ENCODE results near the gene ASTN1.

ASTN1 gene

DNA sequence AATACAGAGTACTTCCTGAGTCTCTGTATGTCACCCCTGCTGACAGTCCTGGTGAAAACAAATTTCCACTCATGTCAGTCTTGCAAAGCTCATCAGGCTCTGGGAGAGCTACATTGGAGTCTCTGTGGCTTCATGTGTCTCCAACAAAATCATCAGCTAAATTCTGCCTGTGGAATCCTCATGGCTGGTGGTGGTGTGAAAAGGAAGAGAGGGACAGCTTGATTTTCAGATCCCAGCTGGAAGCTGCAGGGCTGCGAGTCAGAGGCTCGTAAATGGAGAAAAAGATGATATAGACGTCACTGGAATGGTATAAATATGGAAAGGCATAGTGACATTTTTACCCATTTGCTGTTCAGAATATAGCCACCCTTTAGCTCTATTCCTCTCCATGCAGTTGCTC lies 150.2 kb downstream of the ASTN1 start:
- TF ChIP-seq, protein P1, sequence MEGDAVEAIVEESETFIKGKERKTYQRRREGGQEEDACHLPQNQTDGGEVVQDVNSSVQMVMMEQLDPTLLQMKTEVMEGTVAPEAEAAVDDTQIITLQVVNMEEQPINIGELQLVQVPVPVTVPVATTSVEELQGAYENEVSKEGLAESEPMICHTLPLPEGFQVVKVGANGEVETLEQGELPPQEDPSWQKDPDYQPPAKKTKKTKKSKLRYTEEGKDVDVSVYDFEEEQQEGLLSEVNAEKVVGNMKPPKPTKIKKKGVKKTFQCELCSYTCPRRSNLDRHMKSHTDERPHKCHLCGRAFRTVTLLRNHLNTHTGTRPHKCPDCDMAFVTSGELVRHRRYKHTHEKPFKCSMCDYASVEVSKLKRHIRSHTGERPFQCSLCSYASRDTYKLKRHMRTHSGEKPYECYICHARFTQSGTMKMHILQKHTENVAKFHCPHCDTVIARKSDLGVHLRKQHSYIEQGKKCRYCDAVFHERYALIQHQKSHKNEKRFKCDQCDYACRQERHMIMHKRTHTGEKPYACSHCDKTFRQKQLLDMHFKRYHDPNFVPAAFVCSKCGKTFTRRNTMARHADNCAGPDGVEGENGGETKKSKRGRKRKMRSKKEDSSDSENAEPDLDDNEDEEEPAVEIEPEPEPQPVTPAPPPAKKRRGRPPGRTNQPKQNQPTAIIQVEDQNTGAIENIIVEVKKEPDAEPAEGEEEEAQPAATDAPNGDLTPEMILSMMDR (conservative IDR thresholded peaks at IDR 0.05): no peak

DNA sequence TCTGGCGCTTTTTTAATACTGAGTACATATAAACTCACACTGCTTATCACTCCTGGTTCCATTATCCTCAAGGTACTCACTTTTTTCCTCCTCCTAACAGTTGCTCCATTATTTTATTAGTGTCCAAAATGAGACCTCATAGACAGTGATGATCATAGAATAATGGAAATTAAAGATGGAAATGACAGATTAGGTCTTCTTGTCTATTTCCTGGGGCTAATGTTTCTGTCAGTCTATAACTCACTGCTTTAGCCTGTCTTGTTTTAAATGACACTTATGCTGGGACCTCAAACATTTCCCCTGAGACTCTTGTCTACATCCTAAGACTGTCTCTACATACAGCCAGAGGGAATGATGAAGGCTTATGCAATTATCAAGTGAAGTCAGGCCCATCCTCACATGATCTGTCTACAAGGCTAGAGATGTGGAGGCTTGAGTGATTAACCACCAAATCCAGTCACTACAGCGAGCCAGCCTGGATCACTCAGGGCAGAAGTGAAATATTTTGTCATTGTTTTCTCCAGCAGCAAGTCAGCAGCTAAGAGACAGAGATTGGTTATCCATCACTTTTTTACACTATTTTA lies 152.1 kb downstream of the ASTN1 start:
- no peak overlapping the region for H3K27ac ChIP-seq
- TF ChIP-seq, protein P1 (conservative IDR thresholded peaks at IDR 0.05): no peak

More for the DNA sequence above, 150.2 kb downstream of the ASTN1 start:
- H3K27ac ChIP-seq: no peak overlapping the region

DNA sequence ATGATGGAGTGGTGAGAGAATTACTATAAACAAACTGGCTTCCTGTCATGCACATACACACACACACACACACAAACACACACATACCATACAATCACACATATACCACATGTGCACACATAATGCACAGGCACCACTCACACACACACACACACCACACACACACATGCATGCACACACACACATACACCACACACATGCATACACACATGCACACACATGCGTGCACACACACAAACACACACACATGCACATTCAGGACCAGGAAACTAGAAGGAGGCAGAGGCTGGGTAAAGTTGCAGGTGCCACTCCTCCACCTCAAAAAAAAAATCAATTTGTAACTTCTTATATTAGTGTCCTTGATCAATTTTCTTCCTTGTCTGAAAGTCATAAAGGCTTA lies 153.0 kb downstream of the ASTN1 start:
- H3K27ac ChIP-seq: no peak overlapping the region
- TF ChIP-seq, protein P1 (conservative IDR thresholded peaks at IDR 0.05): no peak

DNA sequence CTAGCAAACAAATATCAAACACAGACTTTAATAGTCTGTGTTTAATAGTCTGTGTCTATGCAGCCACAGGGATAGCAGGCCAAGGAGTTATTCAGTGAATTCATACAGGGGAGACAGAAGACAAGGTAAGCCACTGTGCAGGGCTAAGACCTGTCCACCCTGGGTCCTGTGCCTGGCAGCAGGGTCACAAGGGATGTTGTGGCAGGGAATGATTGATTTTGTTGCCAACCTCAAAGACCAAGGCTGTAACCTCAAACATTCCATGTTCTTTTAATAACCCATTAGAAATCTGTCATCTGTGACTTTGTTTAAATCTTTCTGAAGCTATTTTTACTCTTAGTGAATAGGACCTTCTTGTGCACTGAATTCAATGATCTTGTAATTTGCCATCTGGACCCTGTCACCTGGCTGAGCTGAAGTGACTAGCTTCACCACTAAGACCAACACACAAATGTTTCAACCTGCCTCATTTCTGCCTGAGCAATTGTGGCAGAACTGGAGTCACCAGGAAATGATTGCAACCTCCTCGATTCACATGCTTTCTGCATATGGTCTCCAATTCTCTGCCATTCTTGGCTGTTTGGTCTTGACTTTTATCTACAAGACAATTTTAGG lies 154.2 kb downstream of the ASTN1 start:
- TF ChIP-seq, protein P1 (conservative IDR thresholded peaks at IDR 0.05): no peak
- H3K27ac ChIP-seq: no peak overlapping the region

DNA sequence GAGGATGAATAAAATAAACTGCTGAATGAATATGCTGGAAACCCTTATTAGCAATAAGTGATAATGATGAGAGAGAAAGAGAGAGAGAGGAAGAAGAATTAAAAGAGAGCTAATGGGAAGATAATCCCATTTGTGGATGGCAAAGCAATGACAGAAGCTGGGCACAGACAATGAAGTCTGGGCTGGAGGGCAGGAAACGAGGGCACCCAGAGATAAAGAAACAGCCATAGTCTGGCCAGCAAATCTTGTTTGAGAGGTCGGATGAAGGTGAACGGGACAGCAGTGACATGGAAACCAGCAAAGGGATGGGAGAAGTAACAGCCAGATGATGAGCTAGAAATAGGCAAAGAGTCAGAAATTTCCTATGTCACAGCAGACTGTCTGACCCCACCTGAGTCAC lies 155.9 kb downstream of the ASTN1 start:
- TF ChIP-seq, protein P1 (conservative IDR thresholded peaks at IDR 0.05): no peak
- no peak overlapping the region for H3K27ac ChIP-seq

DNA sequence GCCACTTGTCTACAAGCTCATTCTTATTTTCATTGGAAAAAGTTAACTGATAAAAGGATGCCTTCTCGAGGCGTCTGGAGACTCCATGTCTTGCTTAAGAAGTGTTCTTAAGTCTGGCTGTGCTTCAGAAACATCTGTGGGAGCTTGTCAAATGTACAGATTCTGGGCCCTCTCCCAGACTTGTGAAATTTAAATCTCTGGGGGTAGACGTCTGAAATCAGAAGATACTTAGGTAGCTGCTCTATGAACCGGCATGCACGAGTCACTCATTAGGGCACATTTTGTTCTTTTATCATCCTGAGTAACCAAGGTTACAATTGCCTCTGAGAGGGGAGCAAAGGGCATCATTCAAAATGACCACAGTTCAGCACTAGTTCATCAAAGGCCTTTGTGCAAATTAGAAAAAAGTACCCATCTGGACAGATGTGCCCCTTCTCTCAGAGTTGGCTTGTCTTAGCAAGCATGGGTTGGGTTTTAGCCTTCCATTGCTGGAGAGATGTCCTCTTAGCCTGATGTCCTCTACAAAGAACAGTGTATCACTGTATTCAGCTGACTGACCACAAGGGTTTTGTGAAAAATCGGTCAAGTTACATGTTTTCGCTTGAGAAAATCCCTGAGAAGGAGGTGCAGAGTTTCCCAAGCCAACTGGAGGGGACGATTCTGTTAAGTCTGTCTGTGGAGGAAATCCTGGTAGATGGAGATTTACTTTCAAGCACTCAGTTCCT lies 156.9 kb downstream of the ASTN1 start:
- no peak overlapping the region for H3K27ac ChIP-seq
- TF ChIP-seq, protein P1 (conservative IDR thresholded peaks at IDR 0.05): no peak

DNA sequence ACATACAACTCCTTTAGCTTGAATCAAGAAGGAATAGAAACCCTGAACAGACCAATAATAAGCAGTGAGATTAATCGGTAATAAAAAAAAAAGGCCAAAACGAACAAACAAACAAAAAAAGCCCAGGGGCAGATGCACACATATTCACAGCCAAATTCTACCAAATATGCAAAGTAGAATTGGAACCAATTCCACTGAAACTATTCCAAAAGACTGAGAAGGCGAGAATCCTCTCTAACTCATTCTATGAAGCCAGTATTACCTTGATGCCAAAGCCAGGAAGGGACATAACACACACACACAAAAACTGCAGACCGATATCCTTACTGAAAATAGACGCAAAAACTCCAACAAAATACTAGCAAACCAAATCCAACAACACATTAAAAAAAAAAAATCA lies 161.6 kb downstream of the ASTN1 start:
- TF ChIP-seq, protein P1 (conservative IDR thresholded peaks at IDR 0.05): no peak
- H3K27ac ChIP-seq: no peak overlapping the region
